Left renal cortex interstitium (tissue), 4 donors: ENCODE data around the gene CENPS. TPM values are rescaled to one million over a fixed set of nuclear protein-coding genes. Genes with fewer than 3 reads are reported as not detected.
"Not testable (repeated sequence)": the region's sequence is repeated elsewhere in the genome, so short reads cannot be mapped to it uniquely, and the experiment has no call there.

ENCODE experiments used
- DNase-seq, 4 donors: peaks; one replicate each; pipeline ENCODE4 v3.0.0-alpha.2; 2013; ENCODE audit warnings: low read depth in 4 of 4, low spot score in 2 of 4, missing footprints in 1 of 4
- polyA plus RNA-seq, 4 donors: library from polyadenylated mRNA; unstranded; fragments of 120-200 nt; gene quantifications; one replicate each; pipeline ENCODE4 v1.2.1, GENCODE V29; 2013; ENCODE audit not compliant: insufficient read length in 4 of 4

CENPS gene
- polyA plus RNA-seq, 4 donors: 35.3 to 41.6 (median 38.7) TPM

DNA sequence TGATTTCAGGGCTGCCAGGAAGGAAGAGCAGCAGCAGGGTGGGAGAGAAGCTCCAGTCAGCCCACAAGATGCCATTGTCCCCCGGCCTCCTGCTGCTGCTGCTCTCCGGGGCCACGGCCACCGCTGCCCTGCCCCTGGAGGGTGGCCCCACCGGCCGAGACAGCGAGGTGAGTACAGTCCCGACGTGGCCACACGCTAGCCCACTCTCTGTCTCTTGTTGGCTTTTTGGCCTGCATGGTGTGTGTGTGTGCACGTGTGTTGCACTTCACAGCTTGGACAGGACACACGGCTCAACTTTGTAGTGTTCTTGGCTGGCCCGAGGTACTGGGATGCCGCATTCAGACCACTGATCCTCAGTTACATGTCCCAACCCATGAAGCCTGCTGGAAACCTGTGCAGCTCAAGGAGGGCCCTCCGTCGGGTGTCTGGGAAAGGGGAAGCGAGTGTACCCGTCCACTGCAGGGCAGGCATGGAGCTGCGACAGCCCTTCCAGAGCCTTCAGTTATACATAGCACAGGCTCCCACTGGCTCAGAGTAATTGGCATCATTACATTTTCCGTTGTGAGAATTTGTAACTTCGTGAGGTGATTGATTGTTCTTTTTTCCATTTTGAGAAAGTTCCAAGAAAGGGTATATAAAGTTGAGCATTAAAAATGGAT, 20.1 kb downstream of the CENPS start:
- DNase-seq: no peak

DNA sequence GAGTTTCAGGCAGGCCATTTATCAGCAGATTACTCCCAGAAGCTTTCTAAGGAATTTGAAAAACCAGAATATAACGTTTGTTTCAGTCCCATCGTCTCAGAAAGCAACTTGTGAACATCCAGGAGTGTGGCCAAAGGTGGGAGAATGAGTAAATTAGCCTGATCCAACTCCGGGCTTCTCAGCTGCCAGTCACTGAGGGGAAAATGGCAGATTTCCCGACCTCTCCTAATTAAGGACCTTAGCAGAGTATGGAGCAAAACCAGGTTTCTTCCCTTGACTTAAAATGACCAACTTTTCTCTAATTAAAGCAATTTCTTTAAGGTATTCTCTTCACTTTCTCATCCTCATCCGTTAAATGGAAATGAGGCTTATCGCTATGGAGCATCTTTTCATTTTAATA, 20.6 kb downstream of the CENPS start:
- no peak for DNase-seq

- no peak for DNase-seq
Observed at GRCh38 chr1:10451287-10451686, 21.1 kb downstream of the CENPS start.

GRCh38 chr1:10456048-10456447, 25.8 kb downstream of the CENPS start:
- no peak for DNase-seq

GRCh38 chr1:10456661-10457060, 26.4 kb downstream of the CENPS start:
- no peak for DNase-seq

DNA sequence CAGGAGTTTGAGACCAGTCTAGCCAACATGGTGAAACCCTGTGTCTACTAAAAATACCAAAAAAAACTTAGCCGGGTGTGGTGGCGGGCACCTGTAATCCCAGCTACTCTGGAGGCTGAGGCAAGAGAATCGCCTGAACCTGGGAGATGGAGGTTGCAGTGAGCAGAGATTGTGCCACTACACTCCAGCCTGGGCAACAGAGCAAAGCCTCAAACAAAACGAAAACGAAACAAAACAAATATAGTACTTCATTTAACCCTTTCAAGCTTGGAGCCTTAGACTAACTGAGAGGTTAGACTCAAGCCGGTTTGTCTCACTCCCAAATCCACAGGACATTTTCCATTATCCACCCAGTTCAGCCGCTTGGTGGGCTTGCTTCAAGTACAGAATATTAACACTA, 27.2 kb downstream of the CENPS start:
- DNase-seq: not testable (repeated sequence)

DNA sequence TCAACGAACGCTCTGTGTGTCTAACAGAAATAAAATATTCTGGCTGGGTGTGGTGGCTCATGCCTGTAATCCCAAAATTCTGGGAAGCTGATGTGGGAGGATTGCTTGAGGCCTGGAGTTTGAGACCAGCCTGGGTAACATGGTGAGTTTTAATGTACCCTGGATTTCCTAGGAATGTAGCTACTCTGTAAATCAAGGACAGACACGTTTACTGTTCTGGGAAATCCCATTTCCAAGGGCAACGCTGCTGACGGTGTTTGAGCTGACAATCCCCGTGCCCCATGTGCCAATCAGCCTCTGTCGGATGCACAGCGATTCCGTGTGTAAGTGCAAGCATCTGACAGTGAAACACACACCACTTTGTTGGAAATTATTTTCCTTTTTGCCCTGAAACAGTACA, 27.6 kb downstream of the CENPS start:
- no peak for DNase-seq

- DNase-seq: no peak
Observed at GRCh38 chr1:10459184-10459583, 29.0 kb downstream of the CENPS start.

DNA sequence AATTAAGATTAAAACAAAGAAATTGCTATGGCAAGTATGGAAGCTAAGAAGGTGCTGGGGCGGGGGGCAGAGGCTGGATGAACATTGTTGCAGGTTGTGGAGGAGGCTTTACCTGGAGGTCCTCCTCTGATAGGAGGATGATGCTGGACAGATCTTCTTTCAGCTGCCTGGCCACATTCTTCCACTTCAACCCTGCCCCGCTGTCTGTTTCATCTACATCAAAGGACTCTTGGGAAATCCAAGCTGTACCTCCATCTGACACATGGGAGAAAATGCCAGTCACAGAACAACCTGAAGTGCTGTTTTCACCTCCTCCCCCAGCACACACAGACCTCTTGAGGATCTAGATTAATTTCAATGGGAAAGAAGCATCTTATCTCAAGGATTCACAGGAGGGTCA, 36.8 kb downstream of the CENPS start:
- no peak for DNase-seq

- no peak for DNase-seq
Observed at GRCh38 chr1:10470043-10470442, 39.8 kb downstream of the CENPS start.

DNA sequence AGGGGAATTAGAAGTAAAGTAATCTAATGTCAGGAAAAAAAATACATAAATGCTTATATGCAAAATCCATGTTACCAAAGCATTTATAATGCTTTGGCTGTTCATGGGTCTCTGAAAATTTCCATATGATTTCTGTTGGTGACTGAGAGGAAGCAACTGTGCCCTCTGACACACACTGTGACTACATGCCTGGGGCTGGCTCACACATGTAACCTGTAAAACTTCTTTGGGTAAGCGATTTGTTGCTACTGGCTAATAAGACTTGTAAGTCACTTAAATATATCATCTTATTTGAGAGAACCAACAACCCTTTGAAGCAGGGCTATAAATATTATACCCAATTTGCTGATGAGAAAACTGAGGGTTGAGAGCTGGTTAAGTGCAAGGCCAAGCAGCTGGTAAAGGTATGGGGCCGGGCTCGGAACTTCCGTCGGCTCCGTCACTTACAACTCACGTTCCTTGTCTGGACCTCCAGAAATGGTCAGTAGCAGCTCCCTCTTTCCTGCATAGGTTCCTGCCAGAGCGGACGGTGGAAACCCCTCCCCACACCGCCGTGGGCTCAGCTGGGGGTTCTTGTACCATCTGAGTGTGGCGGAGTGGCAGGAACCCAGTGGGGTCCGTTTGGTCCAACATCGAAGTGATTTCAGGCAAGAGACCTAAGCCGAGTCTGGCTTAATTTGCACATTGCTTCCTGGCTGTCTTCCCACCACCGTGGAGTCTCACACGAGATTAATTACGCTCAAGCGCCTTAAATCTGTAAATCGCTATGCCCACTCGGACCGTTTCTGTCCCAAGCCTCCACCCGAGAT, 41.4 kb downstream of the CENPS start:
- peak in 1 of 4 donors; percentile 55 for DNase-seq

DNA sequence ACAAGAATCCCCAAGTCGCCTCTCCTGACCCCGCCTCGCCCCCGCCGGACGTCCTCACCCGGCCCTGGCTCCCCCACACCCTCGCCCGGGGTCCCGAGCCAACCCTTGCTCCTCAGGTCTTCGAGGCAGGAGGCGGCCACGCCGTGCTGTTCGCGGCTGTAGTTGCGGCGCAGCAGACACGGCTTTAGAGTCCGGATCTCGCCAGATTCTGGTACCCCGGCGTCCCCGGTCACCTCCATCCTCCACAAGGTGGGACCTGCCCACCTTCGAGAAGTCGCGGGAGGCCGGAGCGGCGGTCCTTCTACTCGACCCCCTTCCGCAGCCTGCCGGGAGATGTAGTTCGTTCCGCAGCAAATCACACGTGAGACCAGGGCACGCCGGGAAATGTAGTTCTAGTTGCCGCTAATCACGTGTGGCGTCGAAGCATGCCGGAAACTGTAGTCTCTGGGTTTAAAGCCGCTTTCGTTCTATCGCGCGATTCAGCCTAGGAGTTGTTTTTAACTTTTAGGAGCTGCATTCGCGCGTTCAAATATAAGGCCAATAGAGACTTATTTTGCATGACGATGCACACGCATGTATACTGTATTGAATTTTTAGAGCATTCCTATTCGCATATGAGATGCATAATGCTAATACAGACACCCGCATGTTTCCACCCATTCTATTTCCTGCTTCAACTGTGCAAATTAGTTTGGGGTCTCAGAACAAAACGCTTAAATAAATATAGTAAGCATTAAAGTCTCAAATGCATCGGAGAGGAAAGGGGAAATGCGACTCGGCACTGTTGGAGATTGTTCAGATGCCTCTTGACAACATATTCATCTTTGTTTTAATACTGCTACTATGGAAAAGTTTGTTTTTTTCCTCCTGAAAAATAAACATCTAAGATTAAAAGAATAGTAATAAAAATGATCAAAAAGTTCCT, 42.2 kb downstream of the CENPS start, which contains the start of gene DFFA:
Gene DFFA, minus strand, starts transcription at position 310 of the 925 bp plus-strand sequence. Its CDS starts 71 bp downstream, at position 239.
- DNase-seq: peak; percentile 76 to 97 (median 87)

DNA sequence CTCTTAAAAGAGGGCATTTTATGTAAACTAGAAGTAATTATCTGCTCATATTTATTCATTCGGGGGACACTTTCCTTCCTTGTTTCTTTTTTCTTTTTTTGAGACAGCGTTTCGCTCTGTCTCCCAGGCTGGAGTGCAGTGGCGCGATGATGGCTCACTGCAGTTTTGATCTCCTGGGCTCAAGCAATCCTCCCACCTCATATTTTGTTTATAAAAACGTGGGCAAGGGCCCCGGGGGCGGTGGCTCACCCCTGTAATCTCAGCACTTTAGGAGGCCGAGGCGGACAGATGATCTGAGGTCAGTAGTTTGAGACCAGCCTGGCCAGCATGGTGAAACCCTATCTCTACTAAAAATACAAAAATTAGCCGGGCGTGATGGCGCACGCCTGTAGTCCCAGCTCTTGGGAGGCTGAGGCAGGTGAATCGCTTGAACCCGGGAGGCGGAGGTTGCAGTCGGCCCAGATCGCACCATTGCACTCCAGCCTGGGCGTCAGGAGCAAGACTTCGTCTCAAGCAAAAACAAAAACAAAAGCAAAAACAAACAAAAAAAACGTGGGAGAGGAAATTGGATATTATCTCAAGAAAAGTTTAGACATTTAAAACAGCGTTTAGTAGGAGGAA, 43.0 kb downstream of the CENPS start:
- peak in 1 of 4 donors; percentile 21 for DNase-seq

DNA sequence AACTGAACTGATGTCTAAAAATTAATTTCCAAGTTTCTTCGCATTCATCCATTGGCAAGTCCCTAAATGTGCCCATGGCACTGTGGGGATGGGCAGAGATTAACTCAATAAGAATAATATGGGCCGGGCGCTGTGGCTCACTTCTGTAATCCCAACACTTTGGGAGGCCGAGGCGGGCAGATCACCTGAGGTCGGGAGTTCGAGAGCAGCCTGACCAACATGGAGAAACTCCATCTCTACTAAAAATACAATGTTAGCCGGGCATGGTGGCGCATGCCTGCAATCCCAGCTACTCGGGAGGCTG, 44.0 kb downstream of the CENPS start:
- DNase-seq: not testable (repeated sequence)

- peak; percentile 53 to 81 (median 66) for DNase-seq
Observed at GRCh38 chr1:10474613-10475507, 44.6 kb downstream of the CENPS start, which contains the start of gene PEX14. Gene PEX14, plus strand, starts transcription at chr1:10474950. Its CDS starts 17 bp downstream, at chr1:10474967.

DNA sequence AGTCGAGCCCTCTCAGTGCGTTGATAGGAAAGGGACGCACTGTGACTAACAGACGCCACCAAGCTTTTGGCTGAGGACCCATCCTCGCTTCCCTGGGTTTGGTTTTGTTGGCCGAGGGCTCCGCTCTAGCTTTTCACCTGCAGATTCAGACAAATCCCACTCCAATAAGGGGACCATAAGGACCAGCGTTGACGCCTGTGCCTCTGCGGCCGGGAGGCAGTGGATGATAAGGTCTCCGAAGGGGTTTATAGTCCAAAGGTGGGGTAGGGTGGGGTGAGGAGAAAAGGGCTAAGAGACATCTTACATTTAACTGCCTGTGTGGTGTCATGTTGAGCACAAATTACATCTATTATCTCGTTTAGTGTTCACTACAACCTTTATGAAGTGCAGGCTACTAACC, 45.3 kb downstream of the CENPS start:
- no peak for DNase-seq

GRCh38 chr1:10479296-10479695, 49.1 kb downstream of the CENPS start:
- DNase-seq: no peak

DNA sequence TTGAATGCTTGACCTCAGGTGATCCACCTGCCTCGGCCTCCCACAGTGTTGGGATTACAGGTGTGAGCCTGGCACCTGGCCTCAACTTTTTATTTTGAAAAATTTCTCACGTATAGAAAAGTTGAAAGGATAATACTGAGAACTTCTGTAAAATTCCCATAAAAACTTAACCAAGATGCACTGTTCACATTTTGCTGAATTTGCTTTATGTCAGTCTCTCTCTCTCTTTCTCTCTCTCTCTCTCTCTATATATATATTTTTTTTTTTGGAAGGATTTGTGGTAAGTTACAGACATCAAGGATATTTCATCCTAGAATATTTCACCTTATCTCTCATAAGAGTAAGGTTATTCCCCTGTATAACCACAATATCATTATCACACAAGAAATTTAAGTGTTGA, 50.4 kb downstream of the CENPS start:
- no peak for DNase-seq

GRCh38 chr1:10484521-10484920, 54.3 kb downstream of the CENPS start:
- DNase-seq: no peak
